Pancreas (tissue), 10 donors: ENCODE measurements around the gene DNAH1. TPM values are rescaled to one million over a fixed set of nuclear protein-coding genes. Genes with fewer than 3 reads are reported as not detected.

Experiments
- ATAC-seq, 4 donors: fragments of 200-7000 bp; cut with Tn5 transposase; one replicate each; pipeline versions ENCODE4 v1.8.0 to v1.9.1; 2020; ENCODE audit warnings: mild to moderate bottlenecking in 4 of 4, moderate library complexity in 4 of 4
- DNase-seq, 6 donors: peaks; one replicate each; pipeline ENCODE4 v3.0.0-alpha.2; 2020
- FAIRE-seq: peaks from 2 replicates; lab custom pipeline; 2012; peaks lifted over from hg19 to GRCh38; lab: Jason Lieb, UNC
- H3K27ac ChIP-seq, 4 donors: fragments of 200-600 bp; sonication (generic); 1 replicate in 3 of 4; 2 replicates in 1 of 4; pipeline versions ENCODE4 v1.5.0 to v1.8.0; 2020
- H3K27me3 ChIP-seq, 4 donors: fragments of 200-600 bp; one replicate each; pipeline ENCODE4 v1.8.0; 2021
- H3K36me3 ChIP-seq, 3 donors: fragments of 200-600 bp; sonication (generic) in 1 of 3; one replicate each; pipeline versions ENCODE4 v1.5.0 to v1.8.0; 2020 to 2021
- H3K4me1 ChIP-seq, 3 donors: fragments of 200-600 bp; one replicate each; pipeline ENCODE4 v1.8.0; 2021
- H3K4me3 ChIP-seq, 4 donors: fragments of 200-600 bp; sonication (generic) in 2 of 4; one replicate each; pipeline versions ENCODE4 v1.5.0 to v1.8.0; 2020 to 2021
- H3K9me3 ChIP-seq, 4 donors: fragments of 200-600 bp; one replicate each; pipeline ENCODE4 v1.8.0; 2021
- WGBS, 2 donors: extraction: QIAGEN DNeasy Blood & Tissue Kit; methylation state at CpG; one replicate each; pipeline ENCODE4 v1.1.7; 2013; 5-methylcytosine and 5-hydroxymethylcytosine counted together
- intact Hi-C, 3 donors: fragments of 100-400 bp; cut with DNase I; formaldehyde crosslinking; loops; one replicate each; pipeline versions ENCODE4 v1.11.1 to v1.14.2; 2022
- polyA plus RNA-seq, 2 donors: library from polyadenylated mRNA; stranded (reverse); fragments of 200-250 nt; gene quantifications; one replicate each; pipeline ENCODE4 v1.2.3, GENCODE V29; 2013
- total RNA-seq, 6 donors: library from RNA; stranded (reverse); fragmentation: NEBNext Ultra II Directional in 4 of 6; extraction: Animal tissue kit (Norgen Biotek cat#: 25700) in 4 of 6; gene quantifications; one replicate each; pipeline versions ENCODE4 v1.2.1 to v1.2.4, GENCODE V29; 2021 to 2023
- TF ChIP-seq, protein P1 (sequence below), 4 donors: fragments of 200-600 bp; sonication (generic) in 3 of 4; IDR thresholded peaks; one replicate each; pipeline versions ENCODE4 v1.5.0 to v1.8.0; 2021; ENCODE audit warnings: antibody characterized with exemption in 4 of 4
- donor health status: healthy with polysubstance abuse.
- donor health status: DM: no; HTN: no; CAD: no; lungs with moderate emphysema.
- donor health status: DM: no; HTN: no; CAD: no.
- donor health status: control.
- donor health status: control.
- donor health status: Bipolar disorder and iron deficiency.
- donor health status: DM: yes; HTN: yes; CAD: no.
- donor health status: DM: no; HTN: no; CAD: no.
- donor health status: DM: no; HTN: no; CAD: no.
- donor health status: DM: yes; HTN: yes; CAD: no.

Gene DNAH1
- total and polyA plus RNA-seq, 8 donors, result 2.9 to 11.4 (median 4.6) TPM

DNA sequence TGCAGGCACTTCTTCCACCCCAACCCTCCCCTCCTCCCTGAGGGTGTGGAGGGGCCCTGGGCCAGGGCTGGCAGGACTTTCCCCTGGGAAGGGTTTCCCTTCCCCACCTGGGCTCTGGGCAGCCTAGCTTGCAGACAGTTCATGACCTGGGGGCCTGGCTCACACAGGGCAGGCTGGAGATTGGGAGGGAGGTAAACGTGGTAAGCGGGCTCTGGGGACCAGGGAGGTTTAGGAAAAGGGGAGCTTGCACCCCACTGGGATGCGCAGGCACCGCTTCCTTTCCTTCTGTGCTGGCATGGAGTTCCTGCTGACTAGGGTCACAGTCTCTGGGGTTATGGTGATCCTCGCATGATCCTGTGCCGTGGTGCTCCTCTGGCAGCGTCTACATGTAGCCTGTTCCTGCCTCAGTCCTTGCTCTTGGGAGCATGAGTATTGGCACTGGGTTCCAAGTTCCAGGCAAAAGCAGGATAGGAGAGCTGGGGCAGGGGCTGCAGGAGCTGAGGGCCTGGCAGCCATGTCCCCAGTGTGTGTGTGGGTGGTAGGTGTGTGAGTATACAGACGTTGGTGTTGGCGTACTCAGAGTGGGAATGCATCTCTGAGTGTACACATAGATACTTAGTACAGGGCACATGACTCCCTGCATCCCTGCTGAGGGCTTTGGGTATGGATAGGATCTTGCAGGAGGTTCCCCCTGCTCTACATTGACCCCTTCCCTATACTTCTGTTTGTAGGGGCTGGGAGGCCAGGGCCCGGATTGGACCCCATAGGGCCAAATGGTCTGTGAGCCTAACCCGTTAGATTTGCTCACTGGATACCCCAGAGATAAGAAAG is 21.6 kb upstream of the DNAH1 start:
- peak in 3 of 6 donors; percentile 3 to 49 (median 39) for DNase-seq
- no peaks in the 10 kb centered on the region for H3K27me3 ChIP-seq
- no peak for FAIRE-seq
- 82 to 85% methylated on average over 11 of the region's 11 CpGs for WGBS, 2 donors
- no peak for ATAC-seq
- H3K4me3 ChIP-seq, result no peak overlapping the region
- no peak overlapping the region for H3K27ac ChIP-seq
- TF ChIP-seq, protein P1, sequence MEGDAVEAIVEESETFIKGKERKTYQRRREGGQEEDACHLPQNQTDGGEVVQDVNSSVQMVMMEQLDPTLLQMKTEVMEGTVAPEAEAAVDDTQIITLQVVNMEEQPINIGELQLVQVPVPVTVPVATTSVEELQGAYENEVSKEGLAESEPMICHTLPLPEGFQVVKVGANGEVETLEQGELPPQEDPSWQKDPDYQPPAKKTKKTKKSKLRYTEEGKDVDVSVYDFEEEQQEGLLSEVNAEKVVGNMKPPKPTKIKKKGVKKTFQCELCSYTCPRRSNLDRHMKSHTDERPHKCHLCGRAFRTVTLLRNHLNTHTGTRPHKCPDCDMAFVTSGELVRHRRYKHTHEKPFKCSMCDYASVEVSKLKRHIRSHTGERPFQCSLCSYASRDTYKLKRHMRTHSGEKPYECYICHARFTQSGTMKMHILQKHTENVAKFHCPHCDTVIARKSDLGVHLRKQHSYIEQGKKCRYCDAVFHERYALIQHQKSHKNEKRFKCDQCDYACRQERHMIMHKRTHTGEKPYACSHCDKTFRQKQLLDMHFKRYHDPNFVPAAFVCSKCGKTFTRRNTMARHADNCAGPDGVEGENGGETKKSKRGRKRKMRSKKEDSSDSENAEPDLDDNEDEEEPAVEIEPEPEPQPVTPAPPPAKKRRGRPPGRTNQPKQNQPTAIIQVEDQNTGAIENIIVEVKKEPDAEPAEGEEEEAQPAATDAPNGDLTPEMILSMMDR (IDR thresholded peaks at IDR 0.05), result no peak
- H3K36me3 ChIP-seq, result peaks cover 0 to 5% (median 0%) of the 10 kb centered on the region in 3 donors
- intact Hi-C loops, result loop anchor here in 1 of 3 donors (5.0 kb wide), 1 partner anchor 48 kb away; no protein-coding TSS in a partner anchor
- peaks cover 14 to 26% (median 24%) of the 10 kb centered on the region in 3 donors for H3K4me1 ChIP-seq
- no peaks in the 10 kb centered on the region for H3K9me3 ChIP-seq

DNA sequence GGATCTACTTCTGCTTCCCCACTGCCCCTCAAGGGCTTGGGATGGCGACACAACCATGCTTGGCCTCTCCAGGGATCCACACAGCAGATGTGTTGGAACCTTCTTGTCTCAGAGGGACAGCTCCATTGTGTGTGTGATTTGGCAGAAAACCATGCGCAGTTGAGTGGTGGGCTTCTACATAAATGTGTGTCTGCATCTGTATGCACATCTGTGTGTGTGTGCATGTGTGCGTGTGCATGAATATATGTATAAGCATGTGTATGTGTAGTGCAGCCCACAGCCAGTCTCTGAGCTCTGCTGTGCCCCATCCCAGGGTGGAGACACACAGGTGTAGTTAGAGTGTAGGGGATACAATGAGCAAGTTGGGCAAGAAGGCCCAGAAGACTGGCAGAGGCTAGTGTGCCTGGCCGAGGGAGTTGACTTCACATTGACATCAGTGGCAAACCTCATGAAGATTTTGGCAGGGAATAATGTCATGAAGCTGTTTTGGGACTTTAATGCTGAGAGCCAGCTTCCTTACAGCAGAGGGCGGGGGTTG is 20.4 kb upstream of the DNAH1 start:
- peaks cover 0 to 5% (median 0%) of the 10 kb centered on the region in 3 donors for H3K36me3 ChIP-seq
- WGBS, 2 donors, result 90% methylated on average over 5 of the region's 5 CpGs
- TF ChIP-seq, protein P1 (IDR thresholded peaks at IDR 0.05), result no peak
- no peak for ATAC-seq
- H3K27ac ChIP-seq, result no peak overlapping the region
- no peaks in the 10 kb centered on the region for H3K9me3 ChIP-seq
- no peak for FAIRE-seq
- peak in 2 of 6 donors; percentile 9 to 28 for DNase-seq
- intact Hi-C loops, result no loop called here
- peaks cover 6 to 21% (median 16%) of the 10 kb centered on the region in 3 donors for H3K4me1 ChIP-seq
- H3K27me3 ChIP-seq, result no peaks in the 10 kb centered on the region
- H3K4me3 ChIP-seq, result no peak overlapping the region

DNA sequence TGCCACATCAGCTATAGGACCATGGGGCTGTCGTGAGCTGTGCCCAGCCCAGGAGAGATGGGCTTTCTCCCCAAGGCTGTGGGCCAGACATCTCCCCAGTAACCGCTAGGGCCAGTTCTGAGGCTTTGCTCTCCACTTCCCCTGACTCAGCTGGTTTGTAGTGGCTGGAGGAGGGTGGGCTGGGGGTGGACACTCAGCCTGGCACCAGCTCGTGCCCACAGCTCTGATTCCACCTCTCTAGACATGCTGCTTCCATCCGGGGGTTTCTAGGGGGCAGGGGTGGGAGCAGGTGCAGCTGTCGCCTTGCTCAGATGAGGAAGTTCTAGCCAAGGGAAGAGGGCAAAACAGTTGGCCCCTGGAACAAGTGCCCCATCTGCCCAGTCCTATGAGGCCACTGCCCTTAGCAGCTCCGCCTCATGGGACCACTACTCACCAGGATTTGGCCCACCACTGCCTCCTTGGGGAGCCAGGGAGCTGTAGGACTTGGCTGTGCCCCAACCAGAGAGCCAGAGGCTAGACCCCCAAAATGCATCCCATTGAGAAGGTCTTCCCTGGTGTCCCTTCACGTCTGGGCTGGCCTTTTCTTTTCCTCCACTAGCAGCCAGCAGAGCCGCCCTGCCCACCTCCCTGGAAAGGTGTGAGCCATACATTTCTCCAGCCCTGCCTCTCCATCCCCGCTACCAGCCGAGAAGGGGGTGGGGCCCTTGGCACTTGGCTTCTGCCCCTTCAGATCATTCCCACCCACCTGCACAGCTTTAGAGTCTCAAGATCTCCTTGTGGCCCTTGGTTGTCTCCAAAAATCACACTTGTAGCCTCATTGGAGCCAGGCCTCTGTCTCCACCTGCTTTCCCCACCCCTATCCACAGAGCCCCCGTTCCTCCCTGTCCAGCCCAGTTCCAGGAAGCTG is 18.6 kb upstream of the DNAH1 start:
- Histone ChIP-seq H3K27ac (no peak overlapping the region), H3K4me3 (no peak overlapping the region), H3K36me3 (peaks cover 0 to 2% (median 0%) of the 10 kb centered on the region in 3 donors), H3K9me3 (no peaks in the 10 kb centered on the region), H3K4me1 (peaks cover 0 to 13% (median 5%) of the 10 kb centered on the region in 3 donors), H3K27me3 (no peaks in the 10 kb centered on the region)
- intact Hi-C loops, result no loop called here
- WGBS, 2 donors, result 72 to 73% methylated on average over 11 of the region's 11 CpGs
- no peak for ATAC-seq
- no peak for FAIRE-seq
- TF ChIP-seq, protein P1 (IDR thresholded peaks at IDR 0.05), result no peak
- DNase-seq, result peak in 2 of 6 donors; percentile 27 to 53

DNA sequence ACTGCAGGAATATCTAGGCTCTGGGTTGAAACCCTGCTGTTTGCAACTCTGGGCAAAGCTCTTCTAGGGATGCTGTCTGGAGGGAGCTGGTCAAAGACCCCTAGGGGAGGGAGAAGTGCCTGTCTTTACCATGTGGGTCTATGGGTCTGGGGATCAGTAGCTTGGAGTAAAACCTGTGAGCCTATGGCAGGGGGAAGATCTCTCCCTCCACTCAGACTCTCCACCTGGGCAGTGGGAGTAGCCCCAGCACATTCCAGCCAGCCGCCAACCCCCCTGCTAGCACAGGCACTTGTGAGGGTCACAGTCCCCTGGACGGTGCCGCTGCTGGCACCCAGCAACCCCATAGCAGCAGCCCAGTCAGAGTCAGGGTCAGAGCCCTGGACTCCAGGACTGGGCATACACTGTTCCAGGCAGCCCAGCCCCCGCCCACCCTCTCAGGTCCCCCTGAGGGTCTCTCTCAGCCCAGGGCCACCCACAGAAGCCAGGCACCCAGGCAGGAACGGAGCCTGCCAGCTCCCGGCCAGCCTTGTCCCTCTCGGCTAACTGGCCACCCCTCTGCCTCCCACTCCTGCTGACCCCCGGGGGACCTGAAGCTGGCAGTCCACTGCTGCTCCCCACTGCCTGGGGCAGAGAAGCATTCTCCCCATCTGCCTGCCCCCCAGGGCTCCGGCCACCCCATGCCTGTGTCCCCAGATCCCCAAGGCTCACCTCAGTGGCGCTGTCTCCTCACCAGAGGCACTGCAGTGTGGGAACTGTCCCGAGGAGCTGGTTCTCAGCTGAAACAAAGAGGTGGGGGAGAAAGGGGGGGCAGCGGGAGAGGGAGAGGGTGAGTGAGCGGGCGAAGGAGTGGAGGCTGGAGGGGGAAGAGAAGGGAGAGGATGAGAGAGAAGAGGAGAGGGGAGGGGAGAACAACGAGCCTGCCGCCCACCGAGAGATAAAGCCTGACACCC is 17.7 kb upstream of the DNAH1 start:
- peak overlapping the region in 1 of 4 donors; percentile 27 for H3K4me3 ChIP-seq
- intact Hi-C loops, result no loop called here
- no peak for FAIRE-seq
- peak; percentile 22 to 43 (median 40) for ATAC-seq
- TF ChIP-seq, protein P1 (IDR thresholded peaks at IDR 0.05), result no peak
- WGBS, 2 donors, result 23 to 31% methylated on average over 17 of the region's 17 CpGs
- peaks cover 0 to 13% (median 5%) of the 10 kb centered on the region in 3 donors for H3K4me1 ChIP-seq
- no peaks in the 10 kb centered on the region for H3K27me3 ChIP-seq
- H3K27ac ChIP-seq, result peak overlapping the region in 1 of 4 donors; percentile 64
- no peaks in the 10 kb centered on the region for H3K9me3 ChIP-seq
- no peaks in the 10 kb centered on the region for H3K36me3 ChIP-seq
- peak in 1 of 6 donors; percentile 74 for DNase-seq
